Endothelial cell (in vitro differentiated cells): Measurements from ENCODE around the gene PLEKHF1. TPM values are rescaled to one million over a fixed set of nuclear protein-coding genes. Genes with fewer than 3 reads are reported as not detected.

Source experiments
- DNase-seq: peaks from one replicate; pipeline ENCODE4 v3.0.0; 2021; ENCODE audit warnings: low spot score
- H3K27ac Mint-ChIP-seq: one replicate; pipeline ENCODE4 v1.8.0; 2021; ENCODE audit warnings: mixed read lengths, inconsistent platforms; ENCODE audit not compliant: unreplicated experiment
- H3K27me3 Mint-ChIP-seq: one replicate; pipeline ENCODE4 v1.8.0; 2021; ENCODE audit warnings: mild to moderate bottlenecking, moderate library complexity, mixed read lengths, inconsistent platforms; ENCODE audit not compliant: unreplicated experiment
- H3K36me3 Mint-ChIP-seq: one replicate; pipeline ENCODE4 v1.8.0; 2021; ENCODE audit warnings: mild to moderate bottlenecking, low read depth, mixed read lengths, inconsistent platforms; ENCODE audit not compliant: unreplicated experiment
- H3K4me1 Mint-ChIP-seq: one replicate; pipeline ENCODE4 v1.8.0; 2021; ENCODE audit warnings: mild to moderate bottlenecking, mixed read lengths, inconsistent platforms; ENCODE audit not compliant: unreplicated experiment
- H3K4me3 Mint-ChIP-seq: one replicate; pipeline ENCODE4 v1.8.0; 2021; ENCODE audit warnings: mild to moderate bottlenecking, mixed read lengths, inconsistent platforms; ENCODE audit not compliant: unreplicated experiment
- H3K9me3 Mint-ChIP-seq: one replicate; pipeline ENCODE4 v1.8.0; 2021; ENCODE audit warnings: mixed read lengths, inconsistent platforms; ENCODE audit not compliant: unreplicated experiment
- CTCF ChIP-seq: fragments of 200-600 bp; sonication (generic); IDR thresholded peaks from one replicate; pipeline ENCODE4 v1.5.0; 2021; ENCODE audit warnings: antibody characterized with exemption; ENCODE audit not compliant: unreplicated experiment
- total RNA-seq: library from RNA; stranded (reverse); fragmentation: NEBNext Ultra II Directional; extraction: Animal tissue kit (Norgen Biotek cat#: 25700); gene quantifications from one replicate; pipeline ENCODE4 v1.2.1, GENCODE V29; 2021; ENCODE audit not compliant: unreplicated experiment

The PLEKHF1 gene
- total RNA-seq, 1 donor from 2014 or later = 0.77 TPM

- Mint-ChIP-seq H3K9me3 (no peaks in the 10 kb centered on the region), H3K36me3 (no peaks in the 10 kb centered on the region), H3K27ac (no peak overlapping the region), H3K27me3 (no peaks in the 10 kb centered on the region), H3K4me1 (no peaks in the 10 kb centered on the region), H3K4me3 (no peak overlapping the region)
- no peak for DNase-seq
- no peak for TF ChIP-seq CTCF
Observed at GRCh38 chr19:29650772-29651387, 14.4 kb upstream of the PLEKHF1 start.

- H3K36me3 Mint-ChIP-seq = no peaks in the 10 kb centered on the region
- H3K4me1 Mint-ChIP-seq = no peaks in the 10 kb centered on the region
- DNase-seq = no peak
- no peak overlapping the region for H3K27ac Mint-ChIP-seq
- H3K4me3 Mint-ChIP-seq = no peak overlapping the region
- TF ChIP-seq CTCF = no peak
- no peaks in the 10 kb centered on the region for H3K27me3 Mint-ChIP-seq
- H3K9me3 Mint-ChIP-seq = no peaks in the 10 kb centered on the region
Observed at GRCh38 chr19:29651622-29652394, 13.5 kb upstream of the PLEKHF1 start.

DNA sequence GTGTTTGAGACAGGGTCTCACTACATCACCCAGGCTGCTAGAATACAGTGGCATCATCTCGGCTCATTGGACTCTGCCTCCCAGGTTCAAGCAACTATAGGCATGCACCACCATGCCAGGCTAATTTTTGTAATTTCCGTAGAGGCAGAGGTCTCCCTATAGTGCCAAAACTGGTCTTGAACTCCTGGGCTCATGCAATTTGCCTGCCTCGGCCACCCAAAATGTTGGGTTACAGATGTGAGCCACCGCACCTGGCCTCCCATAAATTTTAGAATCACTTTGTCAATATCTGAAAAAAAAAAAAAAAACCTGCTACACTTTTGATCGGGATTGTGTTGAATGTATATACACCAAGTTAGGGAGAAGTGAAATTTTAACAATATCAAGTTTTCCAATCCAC lies 11.9 kb upstream of the PLEKHF1 start:
- Mint-ChIP-seq H3K27me3 (peaks cover 3% of the 10 kb centered on the region), H3K27ac (no peak overlapping the region), H3K36me3 (no peaks in the 10 kb centered on the region), H3K4me3 (no peak overlapping the region), H3K9me3 (no peaks in the 10 kb centered on the region), H3K4me1 (peaks cover 2% of the 10 kb centered on the region)
- no peak for DNase-seq
- no peak for TF ChIP-seq CTCF

GRCh38 chr19:29655648-29656335 lies 9.5 kb upstream of the PLEKHF1 start:
- TF ChIP-seq CTCF = no peak
- Mint-ChIP-seq H3K27me3 (peaks cover 5% of the 10 kb centered on the region), H3K27ac (no peak overlapping the region), H3K4me1 (peaks cover 4% of the 10 kb centered on the region), H3K36me3 (no peaks in the 10 kb centered on the region), H3K9me3 (no peaks in the 10 kb centered on the region), H3K4me3 (no peak overlapping the region)
- DNase-seq = no peak
